Mesenchymal stem cell (in vitro differentiated cells and primary cell): ENCODE measurements around the gene TNS4.
A peak's percentile ranks its signal among the peaks of the same experiment; 100 is the strongest.

ENCODE experiments used
- DNase-seq: peaks from one replicate; pipeline ENCODE4 v3.0.0-alpha.2; 2013
- H2AFZ ChIP-seq: one replicate; pipeline ENCODE4 v1.6.1; 2013; ENCODE audit warnings: low read depth, mild to moderate bottlenecking, control low read depth, inconsistent platforms, low read length, moderate library complexity
- H2AK5ac ChIP-seq: 2 replicates; pipeline ENCODE4 v1.6.1; 2013; ENCODE audit warnings: low read length, moderate library complexity, mild to moderate bottlenecking, inconsistent platforms; ENCODE audit not compliant: severe bottlenecking
- H2BK120ac ChIP-seq: one replicate; pipeline ENCODE4 v1.6.1; 2013; ENCODE audit warnings: low read depth, mild to moderate bottlenecking, inconsistent platforms, low read length, moderate library complexity
- H2BK12ac ChIP-seq, 2 experiments: one replicate each; pipeline ENCODE4 v1.6.1; 2013; ENCODE audit warnings: inconsistent platforms in 2 of 2, low read length in 2 of 2, mild to moderate bottlenecking in 2 of 2, moderate library complexity in 2 of 2, control low read depth in 1 of 2
- H2BK15ac ChIP-seq: one replicate; pipeline ENCODE4 v1.6.1; 2013; ENCODE audit warnings: mild to moderate bottlenecking, low read depth, inconsistent platforms; ENCODE audit not compliant: poor library complexity, severe bottlenecking
- H2BK5ac ChIP-seq: 2 replicates; pipeline ENCODE4 v1.6.1; 2013; ENCODE audit warnings: low read depth, mild to moderate bottlenecking, low read length, control low read depth, inconsistent platforms; ENCODE audit not compliant: poor library complexity, severe bottlenecking
- H3K14ac ChIP-seq, 2 experiments: one replicate each; pipeline ENCODE4 v1.6.1; 2013; ENCODE audit warnings: inconsistent platforms in 2 of 2, low read length in 2 of 2, control low read depth in 1 of 2, mild to moderate bottlenecking in 1 of 2, moderate library complexity in 1 of 2
- H3K18ac ChIP-seq, 2 experiments: one replicate each; pipeline ENCODE4 v1.6.1; 2013; ENCODE audit warnings: inconsistent platforms in 2 of 2, low read length in 2 of 2, control low read depth in 1 of 2, low read depth in 1 of 2, mild to moderate bottlenecking in 1 of 2
- H3K23ac ChIP-seq, 2 experiments: one replicate each; pipeline ENCODE4 v1.6.1; 2013; ENCODE audit warnings: inconsistent platforms in 2 of 2, low read length in 2 of 2, mild to moderate bottlenecking in 2 of 2, moderate library complexity in 2 of 2, control low read depth in 1 of 2
- H3K27ac ChIP-seq: 2 replicates; pipeline ENCODE4 v1.5.1; 2013; ENCODE audit warnings: mild to moderate bottlenecking, moderate library complexity, low read length, control low read depth, inconsistent platforms; ENCODE audit not compliant: poor library complexity, severe bottlenecking
- H3K27me3 ChIP-seq, 2 experiments: 2 replicates each; pipeline versions ENCODE4 v1.6.1 to v1.7.0; 2013; ENCODE audit warnings: low read length in 2 of 2, mild to moderate bottlenecking in 2 of 2, moderate library complexity in 2 of 2, control low read depth in 1 of 2, inconsistent platforms in 1 of 2; ENCODE audit not compliant: control insufficient read depth in 1 of 2, insufficient read depth in 1 of 2
- H3K36me3 ChIP-seq, 2 experiments: 2 replicates each; pipeline versions ENCODE4 v1.6.1 to v1.7.0; 2013; ENCODE audit warnings: low read length in 2 of 2, control low read depth in 1 of 2, inconsistent platforms in 1 of 2, low read depth in 1 of 2, mild to moderate bottlenecking in 1 of 2; ENCODE audit not compliant: insufficient read depth in 2 of 2, control insufficient read depth in 1 of 2
- H3K4ac ChIP-seq, 2 experiments: one replicate each; pipeline ENCODE4 v1.6.1; 2013; ENCODE audit warnings: inconsistent platforms in 2 of 2, low read length in 2 of 2, mild to moderate bottlenecking in 2 of 2, moderate library complexity in 2 of 2, control low read depth in 1 of 2, low read depth in 1 of 2
- H3K4me1 ChIP-seq: 2 replicates; pipeline ENCODE4 v1.6.1; 2013; ENCODE audit warnings: low read depth, low read length, control low read depth; ENCODE audit not compliant: control insufficient read depth, insufficient read depth
- H3K4me2 ChIP-seq: 2 replicates; pipeline ENCODE4 v1.6.1; 2013; ENCODE audit warnings: low read length, mild to moderate bottlenecking, inconsistent platforms; ENCODE audit not compliant: poor library complexity, severe bottlenecking
- H3K4me3 ChIP-seq, 2 experiments: 2 replicates each; pipeline versions ENCODE4 v1.5.1 to v1.7.0; 2013; ENCODE audit warnings: low read length in 2 of 2, mild to moderate bottlenecking in 2 of 2, control low read depth in 1 of 2, low read depth in 1 of 2; ENCODE audit not compliant: insufficient read depth in 1 of 2
- H3K79me1 ChIP-seq: replicated peaks from 2 replicates; pipeline ENCODE4 v1.6.1; 2013; ENCODE audit warnings: mild to moderate bottlenecking, control low read depth, low read length, inconsistent platforms; ENCODE audit not compliant: poor library complexity, severe bottlenecking
- H3K9ac ChIP-seq: 2 replicates; pipeline ENCODE4 v1.7.0; 2013; ENCODE audit warnings: mild to moderate bottlenecking, low read length, moderate library complexity
- H3K9me3 ChIP-seq: 2 replicates; pipeline ENCODE4 v1.7.0; 2013; ENCODE audit warnings: mild to moderate bottlenecking, low read length; ENCODE audit not compliant: control insufficient read depth
- H4K8ac ChIP-seq: one replicate; pipeline ENCODE4 v1.6.1; 2013; ENCODE audit warnings: inconsistent platforms, mild to moderate bottlenecking, low read length, moderate library complexity
- H4K91ac ChIP-seq: one replicate; pipeline ENCODE4 v1.6.1; 2013; ENCODE audit warnings: mild to moderate bottlenecking, low read length, inconsistent platforms
- WGBS: methylation state at CpG from one replicate; pipeline ENCODE4 v1.1.7; 2013; ENCODE audit warnings: mixed read lengths; 5-methylcytosine and 5-hydroxymethylcytosine counted together

TNS4 gene

GRCh38 chr17:40473573-40474365 lies 27.7 kb downstream of the TNS4 start:
- Histone ChIP-seq H3K9ac (no peak overlapping the region), H3K9me3 (no peaks in the 10 kb centered on the region), H3K27ac (no peak overlapping the region), H3K27me3 (no peaks in the 10 kb centered on the region), H3K23ac (no peak overlapping the region), H4K8ac (no peak overlapping the region), H3K18ac (no peak overlapping the region), H2AFZ (no peak overlapping the region), H2BK12ac (peak overlapping the region in 1 of 2 experiments; percentile 23), H4K91ac (no peak overlapping the region), H3K4ac (no peak overlapping the region), H3K4me1 (peaks cover 19% of the 10 kb centered on the region), H2AK5ac (no peak overlapping the region), H3K14ac (no peak overlapping the region), H3K79me1 (no peaks in the 10 kb centered on the region), H3K4me3 (no peak overlapping the region), H3K36me3 (no peaks in the 10 kb centered on the region), H3K4me2 (no peak overlapping the region), H2BK120ac (no peak overlapping the region), H2BK5ac (no peak overlapping the region), H2BK15ac (no peak overlapping the region)
- WGBS, result 80% methylated on average over 16 of the region's 16 CpGs
- DNase-seq, result no peak

DNA sequence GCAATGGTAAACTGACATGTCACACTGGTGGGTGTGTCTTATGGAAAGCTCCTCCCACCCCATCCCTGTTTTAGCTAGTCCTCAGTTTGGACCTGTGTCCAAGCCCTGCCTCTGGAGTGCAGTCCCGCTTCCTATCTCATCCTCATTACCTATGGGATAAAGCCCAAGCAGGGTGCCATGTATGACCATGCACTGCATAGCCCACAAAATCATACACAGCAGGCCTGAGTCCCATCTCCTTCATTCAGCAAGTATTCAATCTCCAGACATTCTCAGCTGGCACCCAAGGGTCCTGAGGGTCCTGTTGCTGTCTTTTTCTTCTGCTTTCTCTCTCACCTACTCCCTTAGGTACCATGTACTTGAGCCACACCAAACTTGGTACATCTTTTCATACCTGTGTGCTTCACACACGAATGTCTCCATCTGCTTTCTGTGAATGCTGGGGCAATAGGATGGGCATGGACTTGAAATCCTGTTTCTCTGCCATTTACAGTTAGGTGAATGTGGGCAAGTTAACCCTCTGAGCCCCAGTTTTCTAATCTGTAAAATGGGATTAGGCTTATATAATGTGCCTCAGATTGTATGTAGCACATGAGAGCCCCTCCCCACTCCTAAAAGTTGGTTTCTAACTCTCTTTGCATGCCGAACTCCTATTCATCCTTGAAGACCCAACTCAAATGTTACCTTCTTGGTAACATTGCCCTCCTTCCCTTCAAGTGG lies 28.5 kb downstream of the TNS4 start:
- over 99% methylated on average over 3 of the region's 3 CpGs for WGBS

DNA sequence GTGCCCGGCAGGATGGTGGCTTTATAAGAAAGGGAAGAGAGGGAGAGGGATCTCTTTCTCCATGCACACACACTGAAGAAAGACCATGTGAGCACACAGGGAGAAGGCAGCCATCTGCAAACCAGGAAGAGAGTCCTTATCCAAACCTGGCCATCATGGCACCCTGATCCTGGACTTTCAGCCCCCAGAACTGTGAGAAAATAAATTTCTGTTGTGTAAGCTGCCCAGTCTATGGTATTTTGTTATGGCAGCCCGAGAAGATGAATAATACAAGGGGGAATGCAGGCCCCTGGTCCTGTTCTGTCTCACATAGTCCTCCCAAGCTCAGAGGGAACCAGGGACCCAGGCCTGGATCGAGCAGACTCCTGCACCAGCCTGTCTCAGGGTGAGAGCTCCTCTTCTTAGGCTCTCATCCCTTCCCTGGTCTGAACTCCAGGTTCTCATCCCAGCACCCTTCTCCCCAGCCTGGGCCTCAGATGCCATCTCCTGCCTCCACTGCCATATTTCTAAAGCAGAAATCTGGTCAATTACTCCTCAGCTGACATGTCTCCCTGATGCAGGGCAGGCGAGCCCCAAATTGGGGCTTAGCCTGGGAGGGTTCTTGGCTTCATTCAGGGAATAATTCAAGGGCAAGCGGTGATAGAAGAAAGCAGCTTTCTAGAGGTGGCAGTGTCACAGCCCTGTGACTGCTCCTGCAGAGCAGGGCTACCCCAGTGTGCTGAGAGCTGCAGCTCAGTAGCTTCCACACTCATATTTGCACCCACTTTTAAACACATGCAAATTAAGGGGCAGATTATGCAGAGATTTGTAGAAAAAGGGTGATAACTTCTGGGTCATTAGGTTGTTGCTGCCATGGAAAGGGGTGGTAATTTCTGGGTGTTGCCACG lies 29.3 kb downstream of the TNS4 start:
- no peak overlapping the region for H3K18ac ChIP-seq
- H3K9ac ChIP-seq, result peak overlapping the region; percentile 54
- H3K27me3 ChIP-seq, result no peaks in the 10 kb centered on the region
- peak overlapping the region in 1 of 2 experiments; percentile 67 for H3K14ac ChIP-seq
- H3K27ac ChIP-seq, result no peak overlapping the region
- no peak overlapping the region for H3K4me3 ChIP-seq
- H2BK120ac ChIP-seq, result no peak overlapping the region
- no peak overlapping the region for H2AK5ac ChIP-seq
- WGBS, result 88% methylated on average over 4 of the region's 6 CpGs
- DNase-seq, result peak; percentile 43
- no peaks in the 10 kb centered on the region for H3K79me1 ChIP-seq
- no peak overlapping the region for H2BK12ac ChIP-seq
- H3K9me3 ChIP-seq, result no peaks in the 10 kb centered on the region
- peak overlapping the region; percentile 18 for H2AFZ ChIP-seq
- H2BK5ac ChIP-seq, result no peak overlapping the region
- peak overlapping the region; percentile 27 for H4K8ac ChIP-seq
- H2BK15ac ChIP-seq, result no peak overlapping the region
- H4K91ac ChIP-seq, result no peak overlapping the region
- H3K4me2 ChIP-seq, result no peak overlapping the region
- H3K36me3 ChIP-seq, result no peaks in the 10 kb centered on the region
- no peak overlapping the region for H3K23ac ChIP-seq
- no peak overlapping the region for H3K4ac ChIP-seq
- H3K4me1 ChIP-seq, result peaks cover 19% of the 10 kb centered on the region

More for the DNA sequence above, 28.5 kb downstream of the TNS4 start:
- Histone ChIP-seq H3K36me3 (no peaks in the 10 kb centered on the region), H3K14ac (no peak overlapping the region), H3K4ac (no peak overlapping the region), H3K27me3 (no peaks in the 10 kb centered on the region), H3K27ac (no peak overlapping the region), H3K4me3 (no peak overlapping the region), H2BK15ac (no peak overlapping the region), H2BK12ac (peak overlapping the region in 1 of 2 experiments; percentile 29), H3K4me2 (no peak overlapping the region), H2BK5ac (no peak overlapping the region), H2BK120ac (no peak overlapping the region), H2AK5ac (no peak overlapping the region), H3K18ac (no peak overlapping the region), H4K91ac (no peak overlapping the region), H3K9me3 (no peaks in the 10 kb centered on the region), H3K4me1 (peaks cover 19% of the 10 kb centered on the region), H2AFZ (no peak overlapping the region), H3K23ac (no peak overlapping the region), H3K9ac (no peak overlapping the region), H3K79me1 (no peaks in the 10 kb centered on the region), H4K8ac (no peak overlapping the region)
- DNase-seq, result no peak
